Neural cell (in vitro differentiated cells): ENCODE data around the gene MYEOV. TPM values are rescaled to one million over a fixed set of nuclear protein-coding genes. Genes with fewer than 3 reads are reported as not detected.

Experiments used
- H2AFZ ChIP-seq: fragments of 200-600, 300-800 bp; sonication (generic), shearing (Covaris generic); 2 replicates; pipeline ENCODE4 v1.6.0; 2014; ENCODE audit warnings: low read depth, mild to moderate bottlenecking, antibody characterized with exemption, low read length, moderate library complexity
- H3F3A ChIP-seq: fragments of 200-600 bp; shearing (Covaris generic); 2 replicates; pipeline ENCODE4 v1.6.1; 2016; ENCODE audit warnings: mild to moderate bottlenecking, moderate library complexity, mixed read lengths, antibody characterized with exemption, low read length; ENCODE audit not compliant: insufficient read depth, poor library complexity, severe bottlenecking
- H3K27ac ChIP-seq: fragments of 200-600, 300-800 bp; sonication (generic), shearing (Covaris generic); 2 replicates; pipeline ENCODE4 v1.5.1; 2014; ENCODE audit warnings: mild to moderate bottlenecking, low read length, moderate library complexity
- H3K27me3 ChIP-seq: fragments of 300-800, 200-600 bp; sonication (generic), shearing (Covaris generic); 2 replicates; pipeline ENCODE4 v1.6.0; 2014; ENCODE audit warnings: mild to moderate bottlenecking, low read depth, low read length, moderate library complexity; ENCODE audit not compliant: insufficient read depth
- H3K36me3 ChIP-seq: fragments of 300-800, 200-600 bp; sonication (generic), shearing (Covaris generic); 2 replicates; pipeline ENCODE4 v1.5.1; 2014; ENCODE audit warnings: mild to moderate bottlenecking, antibody characterized with exemption, low read length, moderate library complexity; ENCODE audit not compliant: insufficient read depth
- H3K4me2 ChIP-seq: fragments of 300-800, 200-600 bp; sonication (generic), shearing (Covaris generic); 2 replicates; pipeline ENCODE4 v1.6.0; 2014; ENCODE audit warnings: mild to moderate bottlenecking, low read length
- H3K4me3 ChIP-seq: fragments of 300-800, 200-600 bp; sonication (generic), shearing (Covaris generic); 2 replicates; pipeline ENCODE4 v1.5.1; 2014; ENCODE audit warnings: mild to moderate bottlenecking, low read length, moderate library complexity
- H3K79me2 ChIP-seq: fragments of 200-600 bp; shearing (Covaris generic); replicated peaks from 2 replicates; pipeline ENCODE4 v1.6.0; 2014; ENCODE audit warnings: mild to moderate bottlenecking, low read length, moderate library complexity; ENCODE audit not compliant: insufficient read depth
- H3K9ac ChIP-seq: fragments of 300-800, 200-600 bp; sonication (generic), shearing (Covaris generic); 2 replicates; pipeline ENCODE4 v1.6.1; 2016; ENCODE audit warnings: mild to moderate bottlenecking, low read length, mixed read lengths
- H3K9me2 ChIP-seq: fragments of 200-600 bp; shearing (Covaris generic); 2 replicates; pipeline ENCODE4 v1.6.1; 2016; ENCODE audit warnings: mild to moderate bottlenecking, low read length, mixed read lengths; ENCODE audit not compliant: insufficient read depth
- H3K9me3 ChIP-seq: fragments of 200-600, 300-800 bp; sonication (generic), shearing (Covaris generic); 2 replicates; pipeline ENCODE4 v1.6.1; 2016; ENCODE audit warnings: mild to moderate bottlenecking, mixed run types, low read length, moderate library complexity, mixed read lengths
- H4K20me1 ChIP-seq: fragments of 200-600 bp; shearing (Covaris generic); 2 replicates; pipeline ENCODE4 v1.6.1; 2016; ENCODE audit warnings: mild to moderate bottlenecking, mixed run types; ENCODE audit not compliant: insufficient read depth
- EP300 ChIP-seq: fragments of 450-650 bp; conservative IDR thresholded peaks from 2 replicates; pipeline ENCODE4 v1.6.1; 2014; ENCODE audit warnings: antibody characterized with exemption, mild to moderate bottlenecking, moderate library complexity; ENCODE audit not compliant: poor library complexity, severe bottlenecking
- EZH2 ChIP-seq: fragments of 200-600, 300-800 bp; shearing (Covaris generic), sonication (generic); IDR thresholded peaks from 2 replicates; pipeline ENCODE4 v1.6.1; 2014; ENCODE audit warnings: antibody characterized with exemption, low read length, borderline replicate concordance, mild to moderate bottlenecking; ENCODE audit not compliant: insufficient read depth, poor library complexity, severe bottlenecking
- MXI1 ChIP-seq: fragments of 450-650 bp; conservative IDR thresholded peaks from 2 replicates; pipeline ENCODE4 v1.6.1; 2014; ENCODE audit warnings: antibody characterized with exemption, mild to moderate bottlenecking; ENCODE audit not compliant: poor library complexity, severe bottlenecking
- POLR2AphosphoS5 ChIP-seq: IDR thresholded peaks from 2 replicates; pipeline ENCODE4 v1.6.1; 2012
- RAD21 ChIP-seq: fragments of 450-650 bp; conservative IDR thresholded peaks from 2 replicates; pipeline ENCODE4 v1.6.1; 2014; ENCODE audit warnings: antibody characterized with exemption, mild to moderate bottlenecking, moderate library complexity
- SMC3 ChIP-seq: fragments of 450-650 bp; conservative IDR thresholded peaks from 2 replicates; pipeline ENCODE4 v1.6.1; 2014; ENCODE audit warnings: antibody characterized with exemption, mild to moderate bottlenecking, moderate library complexity; ENCODE audit not compliant: poor library complexity
- TAF1 ChIP-seq: IDR thresholded peaks from 2 replicates; pipeline ENCODE4 v1.6.1; 2012; ENCODE audit warnings: low read depth
- polyA plus RNA-seq: library from polyadenylated mRNA; depleted of rRNA; stranded (reverse); fragments of >200 nt; gene quantifications from 2 replicates; pipeline ENCODE4 v1.2.3, GENCODE V29; 2014
- TF ChIP-seq, protein P1 (sequence below): IDR thresholded peaks from 2 replicates; pipeline ENCODE4 v1.6.1; 2012; ENCODE audit warnings: borderline replicate concordance
- TF ChIP-seq, protein P2 (sequence below): fragments of 450-650 bp; IDR thresholded peaks from 2 replicates; pipeline ENCODE4 v1.5.1; 2014; ENCODE audit warnings: antibody characterized with exemption, mild to moderate bottlenecking, moderate library complexity; ENCODE audit not compliant: poor library complexity, severe bottlenecking

Gene MYEOV
- polyA plus RNA-seq, 1 donor from 2014 or later, result not detected

DNA sequence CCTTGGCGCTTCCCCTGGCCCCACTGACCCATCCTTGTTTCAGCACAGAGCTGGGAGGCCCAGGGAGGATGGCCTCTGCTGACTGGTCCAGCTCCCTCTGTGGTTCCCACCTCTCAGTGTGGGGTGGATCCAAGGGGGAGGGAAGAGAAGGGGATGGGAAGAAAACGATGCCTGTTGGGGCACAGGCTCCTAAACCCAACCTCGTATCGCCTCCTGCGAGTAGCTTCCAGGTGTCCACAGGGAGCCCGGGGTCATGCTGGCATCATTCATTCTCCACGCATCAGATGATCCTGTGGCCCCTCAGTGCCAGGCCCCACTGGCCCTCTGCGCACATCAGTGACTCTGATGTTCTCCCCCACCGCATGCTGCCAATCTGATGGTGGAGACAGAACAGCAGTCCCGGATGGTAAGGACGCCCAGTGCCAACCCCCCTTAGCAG lies 5.1 kb downstream of the MYEOV start:
- Histone ChIP-seq H3K9me2 (no peaks in the 10 kb centered on the region), H4K20me1 (no peaks in the 10 kb centered on the region), H3K9ac (no peak overlapping the region), H3K4me2 (no peak overlapping the region), H3K79me2 (no peaks in the 10 kb centered on the region), H3K27ac (no peak overlapping the region), H3K9me3 (no peaks in the 10 kb centered on the region), H3F3A (no peaks in the 10 kb centered on the region), H3K36me3 (no peaks in the 10 kb centered on the region), H3K4me3 (no peak overlapping the region), H3K27me3 (no peaks in the 10 kb centered on the region), H2AFZ (no peak overlapping the region)
- TF ChIP-seq, protein P1, sequence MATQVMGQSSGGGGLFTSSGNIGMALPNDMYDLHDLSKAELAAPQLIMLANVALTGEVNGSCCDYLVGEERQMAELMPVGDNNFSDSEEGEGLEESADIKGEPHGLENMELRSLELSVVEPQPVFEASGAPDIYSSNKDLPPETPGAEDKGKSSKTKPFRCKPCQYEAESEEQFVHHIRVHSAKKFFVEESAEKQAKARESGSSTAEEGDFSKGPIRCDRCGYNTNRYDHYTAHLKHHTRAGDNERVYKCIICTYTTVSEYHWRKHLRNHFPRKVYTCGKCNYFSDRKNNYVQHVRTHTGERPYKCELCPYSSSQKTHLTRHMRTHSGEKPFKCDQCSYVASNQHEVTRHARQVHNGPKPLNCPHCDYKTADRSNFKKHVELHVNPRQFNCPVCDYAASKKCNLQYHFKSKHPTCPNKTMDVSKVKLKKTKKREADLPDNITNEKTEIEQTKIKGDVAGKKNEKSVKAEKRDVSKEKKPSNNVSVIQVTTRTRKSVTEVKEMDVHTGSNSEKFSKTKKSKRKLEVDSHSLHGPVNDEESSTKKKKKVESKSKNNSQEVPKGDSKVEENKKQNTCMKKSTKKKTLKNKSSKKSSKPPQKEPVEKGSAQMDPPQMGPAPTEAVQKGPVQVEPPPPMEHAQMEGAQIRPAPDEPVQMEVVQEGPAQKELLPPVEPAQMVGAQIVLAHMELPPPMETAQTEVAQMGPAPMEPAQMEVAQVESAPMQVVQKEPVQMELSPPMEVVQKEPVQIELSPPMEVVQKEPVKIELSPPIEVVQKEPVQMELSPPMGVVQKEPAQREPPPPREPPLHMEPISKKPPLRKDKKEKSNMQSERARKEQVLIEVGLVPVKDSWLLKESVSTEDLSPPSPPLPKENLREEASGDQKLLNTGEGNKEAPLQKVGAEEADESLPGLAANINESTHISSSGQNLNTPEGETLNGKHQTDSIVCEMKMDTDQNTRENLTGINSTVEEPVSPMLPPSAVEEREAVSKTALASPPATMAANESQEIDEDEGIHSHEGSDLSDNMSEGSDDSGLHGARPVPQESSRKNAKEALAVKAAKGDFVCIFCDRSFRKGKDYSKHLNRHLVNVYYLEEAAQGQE, result no peak
- no peak for TF ChIP-seq POLR2AphosphoS5
- TF ChIP-seq EZH2, result no peak
- TF ChIP-seq EP300, result no peak
- TF ChIP-seq, protein P2, sequence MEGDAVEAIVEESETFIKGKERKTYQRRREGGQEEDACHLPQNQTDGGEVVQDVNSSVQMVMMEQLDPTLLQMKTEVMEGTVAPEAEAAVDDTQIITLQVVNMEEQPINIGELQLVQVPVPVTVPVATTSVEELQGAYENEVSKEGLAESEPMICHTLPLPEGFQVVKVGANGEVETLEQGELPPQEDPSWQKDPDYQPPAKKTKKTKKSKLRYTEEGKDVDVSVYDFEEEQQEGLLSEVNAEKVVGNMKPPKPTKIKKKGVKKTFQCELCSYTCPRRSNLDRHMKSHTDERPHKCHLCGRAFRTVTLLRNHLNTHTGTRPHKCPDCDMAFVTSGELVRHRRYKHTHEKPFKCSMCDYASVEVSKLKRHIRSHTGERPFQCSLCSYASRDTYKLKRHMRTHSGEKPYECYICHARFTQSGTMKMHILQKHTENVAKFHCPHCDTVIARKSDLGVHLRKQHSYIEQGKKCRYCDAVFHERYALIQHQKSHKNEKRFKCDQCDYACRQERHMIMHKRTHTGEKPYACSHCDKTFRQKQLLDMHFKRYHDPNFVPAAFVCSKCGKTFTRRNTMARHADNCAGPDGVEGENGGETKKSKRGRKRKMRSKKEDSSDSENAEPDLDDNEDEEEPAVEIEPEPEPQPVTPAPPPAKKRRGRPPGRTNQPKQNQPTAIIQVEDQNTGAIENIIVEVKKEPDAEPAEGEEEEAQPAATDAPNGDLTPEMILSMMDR, result no peak
- no peak for TF ChIP-seq TAF1
- TF ChIP-seq SMC3, result no peak
- TF ChIP-seq MXI1, result no peak
- no peak for TF ChIP-seq RAD21

DNA sequence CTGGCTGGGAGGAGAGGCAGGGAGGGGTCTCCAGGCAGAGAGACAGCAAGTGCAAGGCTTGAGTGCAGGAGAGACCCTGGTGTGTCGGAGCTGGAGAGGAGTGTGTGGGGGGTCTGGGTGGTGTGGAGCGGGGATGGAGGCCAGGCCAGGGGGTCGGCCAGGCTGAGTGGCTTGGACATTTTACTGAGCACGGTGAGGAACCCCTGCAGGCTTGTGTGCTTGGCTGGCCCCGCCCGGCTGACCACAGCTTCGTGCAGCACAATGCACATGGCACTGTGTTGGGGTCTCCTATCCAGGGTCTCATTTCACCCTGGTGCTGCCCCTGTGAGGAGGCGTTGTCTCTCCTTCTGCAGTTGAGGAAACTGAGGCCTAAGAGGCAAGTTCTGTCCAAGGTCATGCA lies 5.6 kb downstream of the MYEOV start:
- Histone ChIP-seq H3F3A (no peaks in the 10 kb centered on the region), H3K9ac (no peak overlapping the region), H3K4me2 (no peak overlapping the region), H3K4me3 (no peak overlapping the region), H3K79me2 (no peaks in the 10 kb centered on the region), H2AFZ (no peak overlapping the region), H3K9me3 (no peaks in the 10 kb centered on the region), H4K20me1 (no peaks in the 10 kb centered on the region), H3K27ac (no peak overlapping the region), H3K9me2 (no peaks in the 10 kb centered on the region), H3K36me3 (no peaks in the 10 kb centered on the region), H3K27me3 (no peaks in the 10 kb centered on the region)
- TF ChIP-seq TAF1, result no peak
- TF ChIP-seq SMC3, result no peak
- TF ChIP-seq EZH2, result no peak
- TF ChIP-seq MXI1, result no peak
- TF ChIP-seq EP300, result no peak
- TF ChIP-seq, protein P2, result no peak
- no peak for TF ChIP-seq POLR2AphosphoS5
- no peak for TF ChIP-seq RAD21
- TF ChIP-seq, protein P1, result no peak
